VCaP (cell line): ENCODE data around the gene ORC4.

ENCODE experiments used
- H3K27ac ChIP-seq: fragments of 450-650 bp; 2 replicates; pipeline ENCODE4 v1.5.1; 2017
- CTCF ChIP-seq: fragments of 450-650 bp; conservative IDR thresholded peaks from 2 replicates; pipeline ENCODE4 v1.5.1; 2017; ENCODE audit warnings: mild to moderate bottlenecking, moderate library complexity

Gene ORC4

DNA sequence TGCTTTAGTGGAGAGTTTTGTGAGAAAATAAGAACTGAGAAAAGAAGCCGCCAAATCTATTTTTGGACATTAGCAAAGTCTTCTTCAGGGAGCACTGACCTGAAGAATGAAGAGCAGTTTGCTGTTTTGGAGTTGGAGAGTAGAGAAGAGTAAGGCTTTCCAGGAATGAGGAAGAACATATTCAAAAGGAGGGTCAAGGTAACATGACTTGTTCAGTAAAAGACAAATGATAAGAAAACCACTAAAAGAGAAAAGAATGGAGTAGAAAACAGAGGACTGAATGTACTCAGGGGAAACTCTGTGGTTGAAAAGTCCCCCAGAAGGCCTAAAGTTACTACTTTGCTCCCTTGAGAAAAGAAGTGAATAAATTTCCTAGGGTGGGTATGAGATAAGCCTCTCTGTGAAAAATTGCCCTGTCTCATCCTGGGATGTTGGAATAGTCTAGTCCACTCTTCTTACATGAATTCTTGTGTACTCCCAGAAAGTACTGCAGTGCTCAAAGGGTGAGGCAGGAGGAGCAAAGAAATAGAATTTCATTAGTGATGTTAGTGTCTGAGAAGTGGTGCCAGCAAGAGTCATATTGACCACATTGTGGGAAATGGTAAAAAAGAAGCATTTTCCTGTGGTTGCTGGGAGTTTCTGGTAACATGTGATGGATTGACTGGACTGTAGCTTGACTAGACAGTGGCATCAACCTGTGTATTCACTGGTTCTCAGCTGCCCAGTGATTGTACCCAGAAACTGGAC is 28.1 kb upstream of the ORC4 start:
- no peak for TF ChIP-seq CTCF
- H3K27ac ChIP-seq, result no peak overlapping the region

DNA sequence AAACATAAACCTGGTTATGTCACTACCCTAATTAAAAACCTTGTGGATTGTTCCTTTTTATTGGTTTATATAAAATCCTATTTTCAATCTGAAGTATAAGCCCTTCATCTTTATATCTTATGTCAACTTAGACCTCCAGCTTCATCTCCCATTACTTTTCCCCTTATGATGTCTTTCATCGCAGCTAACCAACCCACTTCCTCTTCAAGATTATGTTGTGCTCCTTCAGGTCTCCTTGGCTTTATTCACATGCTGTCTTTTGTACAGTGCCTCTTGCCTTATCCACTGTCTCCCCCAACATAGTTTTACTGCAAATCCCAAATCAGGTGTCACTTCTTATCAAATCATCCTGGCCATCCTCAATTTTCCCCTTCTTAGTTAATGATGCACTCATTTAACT is 26.3 kb upstream of the ORC4 start:
- no peak overlapping the region for H3K27ac ChIP-seq
- TF ChIP-seq CTCF, result no peak

GRCh38 chr2:148044322-148044721 is 23.8 kb upstream of the ORC4 start:
- TF ChIP-seq CTCF, result no peak
- no peak overlapping the region for H3K27ac ChIP-seq

DNA sequence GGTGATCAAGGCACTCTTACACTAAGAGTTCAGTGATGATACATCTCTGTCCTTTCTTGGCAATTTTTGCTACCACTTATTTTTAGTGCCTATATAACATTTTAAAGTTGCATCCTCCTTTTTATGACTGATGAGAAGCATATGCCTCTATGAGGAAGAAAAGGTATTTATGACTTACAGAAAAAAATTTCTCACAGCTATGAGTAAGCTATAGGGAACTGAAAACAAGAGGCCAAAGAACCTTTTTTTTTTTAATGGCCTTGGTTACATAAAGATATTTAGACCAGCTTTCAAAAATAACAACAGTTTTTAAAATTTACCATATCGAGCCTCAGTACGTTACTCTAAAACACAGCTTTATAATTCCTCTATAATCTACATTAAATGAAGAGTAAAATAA is 21.7 kb upstream of the ORC4 start:
- H3K27ac ChIP-seq, result no peak overlapping the region
- no peak for TF ChIP-seq CTCF

DNA sequence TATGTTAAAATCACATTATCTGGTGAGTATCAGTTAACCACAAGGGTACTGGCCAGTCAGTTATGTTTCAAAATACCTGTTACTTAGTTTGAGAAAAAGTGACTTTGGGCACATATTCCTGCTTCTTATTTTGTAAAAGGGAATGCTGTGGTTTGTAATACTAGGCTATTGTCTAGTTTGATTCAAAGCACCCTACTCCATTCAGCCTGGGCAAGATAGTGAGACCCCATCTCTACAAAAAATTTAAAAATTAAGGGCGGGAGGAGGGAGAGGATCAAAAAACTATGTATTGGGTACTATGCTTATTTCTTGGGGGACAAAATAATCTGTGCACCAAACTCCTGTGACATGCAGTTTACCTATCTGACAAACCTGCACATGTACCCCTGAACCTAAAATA is 19.2 kb upstream of the ORC4 start:
- no peak overlapping the region for H3K27ac ChIP-seq
- no peak for TF ChIP-seq CTCF

DNA sequence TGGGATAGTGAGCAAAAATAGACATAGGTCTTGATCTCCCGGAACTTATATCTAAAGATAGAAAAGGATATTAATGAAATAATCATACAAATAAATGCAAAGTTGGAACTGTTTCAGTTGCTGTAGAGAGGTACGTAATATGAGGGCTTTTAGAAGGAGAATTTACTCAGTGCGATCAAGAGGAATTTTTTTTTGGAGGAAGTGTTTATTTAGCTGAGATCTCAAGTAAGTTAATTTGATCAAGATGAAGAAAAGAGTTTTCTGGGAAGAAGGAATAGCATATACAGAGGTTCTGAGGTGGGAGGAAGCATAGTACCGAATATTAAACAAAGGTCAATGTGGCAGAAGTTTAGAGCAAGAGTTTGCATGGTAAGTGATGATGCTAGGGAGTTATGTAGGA is 11.7 kb upstream of the ORC4 start:
- H3K27ac ChIP-seq, result no peak overlapping the region
- no peak for TF ChIP-seq CTCF

DNA sequence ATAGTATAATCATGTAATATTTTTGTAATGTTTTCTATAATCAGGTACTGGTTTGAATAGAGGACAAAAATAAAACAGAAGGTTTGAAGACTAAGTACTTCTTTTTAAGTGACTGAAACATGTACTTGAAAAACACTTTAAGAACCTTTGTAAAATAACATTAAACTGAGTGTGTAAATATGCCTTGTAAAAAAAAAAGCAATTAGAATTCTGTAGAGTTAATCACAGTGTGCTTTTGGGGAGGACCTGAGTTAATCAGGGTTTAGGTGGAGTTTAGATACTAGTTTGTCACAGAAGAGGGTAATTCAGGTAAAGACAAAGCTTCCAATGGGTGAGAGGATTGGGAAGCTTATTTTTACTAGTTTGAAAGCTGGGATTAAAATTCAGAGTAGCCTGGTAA is 10.6 kb upstream of the ORC4 start:
- H3K27ac ChIP-seq, result no peak overlapping the region
- no peak for TF ChIP-seq CTCF
